H1 (cell line): ENCODE measurements around the gene MITF. TPM values are rescaled to one million over a fixed set of nuclear protein-coding genes. Genes with fewer than 3 reads are reported as not detected.

Experiments
- CTCF ChIA-PET: fragments of 300-600 bp; sonication (Branson Sonifier 250); formaldehyde crosslinking; loops from one replicate; lab custom pipeline; 2021; ENCODE audit not compliant: partially characterized antibody; lab: Charles Lee
- POLR2A ChIA-PET: fragments of 300-600 bp; sonication (Branson Sonifier 250); formaldehyde crosslinking; loops from one replicate; lab custom pipeline; 2021; ENCODE audit warnings: inconsistent platforms; ENCODE audit not compliant: partially characterized antibody; lab: Charles Lee
- DNase-seq, 2 experiments: peaks; one replicate each; pipeline versions ENCODE4 v3.0.0 to v3.0.0-alpha.2; 2010 to 2022; ENCODE audit warnings: low spot score in 2 of 2, low read depth in 1 of 2, mixed read lengths in 1 of 2
- FAIRE-seq: peaks from 2 replicates; lab custom pipeline; 2011; peaks lifted over from hg19 to GRCh38; lab: Jason Lieb, UNC
- H2AFZ ChIP-seq: 2 replicates; pipeline ENCODE4 v1.8.1; 2012; ENCODE audit warnings: low read length, inconsistent platforms
- H2AK5ac ChIP-seq: 2 replicates; pipeline ENCODE4 v1.6.1; 2013; ENCODE audit warnings: low read depth, low read length
- H2BK120ac ChIP-seq: replicated peaks from 2 replicates; pipeline ENCODE3; 2013; ENCODE audit warnings: low read depth, low read length, inconsistent platforms
- H2BK12ac ChIP-seq: 2 replicates; pipeline ENCODE4 v1.6.1; 2013; ENCODE audit warnings: low read depth, low read length
- H2BK15ac ChIP-seq: 2 replicates; pipeline ENCODE4 v1.6.1; 2013; ENCODE audit warnings: low read length
- H2BK20ac ChIP-seq: 2 replicates; pipeline ENCODE4 v1.6.1; 2013; ENCODE audit warnings: low read length
- H2BK5ac ChIP-seq: 2 replicates; pipeline ENCODE4 v1.6.1; 2013; ENCODE audit warnings: low read depth, low read length
- H3K14ac ChIP-seq: 2 replicates; pipeline ENCODE4 v1.6.1; 2013; ENCODE audit warnings: inconsistent platforms; ENCODE audit not compliant: insufficient read length
- H3K18ac ChIP-seq: 2 replicates; pipeline ENCODE4 v1.6.1; 2013; ENCODE audit warnings: low read length; ENCODE audit errors: extremely low read depth
- H3K23ac ChIP-seq: 2 replicates; pipeline ENCODE4 v1.6.1; 2013; ENCODE audit warnings: inconsistent platforms; ENCODE audit not compliant: insufficient read length
- H3K23me2 ChIP-seq: 2 replicates; pipeline ENCODE4 v1.6.1; 2013; ENCODE audit warnings: low read depth, low read length
- H3K27ac ChIP-seq: 2 replicates; pipeline ENCODE4 v1.6.1; 2011; ENCODE audit warnings: low read depth, low read length, inconsistent platforms
- H3K27me3 ChIP-seq, 4 experiments: replicated peaks in 1 of 4; 1 replicate in 1 of 4; 2 replicates in 3 of 4; pipeline versions ENCODE4 v1.6.1 to v1.8.1; 2011 to 2013; ENCODE audit warnings: low read length in 3 of 4, mild to moderate bottlenecking in 3 of 4, inconsistent platforms in 2 of 4, mixed read lengths in 2 of 4, moderate library complexity in 1 of 4; ENCODE audit not compliant: control insufficient read depth in 3 of 4, insufficient read depth in 3 of 4; ENCODE audit errors: extremely low read depth in 1 of 4
- H3K36me3 ChIP-seq, 4 experiments: 2 replicates each; pipeline versions ENCODE4 v1.6.1 to v1.8.1; 2011 to 2013; ENCODE audit warnings: mild to moderate bottlenecking in 4 of 4, low read length in 3 of 4, moderate library complexity in 2 of 4, control low read depth in 1 of 4, inconsistent platforms in 1 of 4; ENCODE audit not compliant: insufficient read depth in 4 of 4, control insufficient read depth in 2 of 4
- H3K4ac ChIP-seq: replicated peaks from 2 replicates; pipeline ENCODE3; 2013; ENCODE audit warnings: low read length, low read depth, mixed read lengths, inconsistent platforms; ENCODE audit not compliant: insufficient read length
- H3K4me1 ChIP-seq, 4 experiments: replicated peaks in 1 of 4; 1 replicate in 1 of 4; 2 replicates in 3 of 4; pipeline versions ENCODE4 v1.6.1 to v1.8.1; 2011 to 2013; ENCODE audit warnings: low read length in 3 of 4, inconsistent platforms in 2 of 4, mixed read lengths in 1 of 4; ENCODE audit not compliant: insufficient read depth in 4 of 4, control insufficient read depth in 3 of 4
- H3K4me2 ChIP-seq, 2 experiments: 2 replicates each; pipeline versions ENCODE4 v1.6.1 to v1.8.1; 2011 to 2013; ENCODE audit warnings: low read depth in 2 of 2, low read length in 2 of 2, control low read depth in 1 of 2, inconsistent platforms in 1 of 2, mild to moderate bottlenecking in 1 of 2; ENCODE audit not compliant: insufficient read depth in 1 of 2
- H3K4me3 ChIP-seq, 4 experiments: fragments of 200-600, 300-600 bp in 1 of 4; sonication (generic), shearing (Covaris generic), sonication (Bioruptor Twin) in 1 of 4; 2 replicates each; pipeline versions ENCODE4 v1.5.1 to v1.8.1; 2011 to 2016; ENCODE audit warnings: low read length in 4 of 4, low read depth in 3 of 4, control low read depth in 2 of 4, inconsistent platforms in 2 of 4, mild to moderate bottlenecking in 2 of 4, mixed read lengths in 1 of 4, moderate library complexity in 1 of 4; ENCODE audit not compliant: insufficient read depth in 2 of 4; ENCODE audit errors: extremely low read depth in 1 of 4
- H3K56ac ChIP-seq: replicated peaks from 2 replicates; pipeline ENCODE3; 2013; ENCODE audit warnings: low read depth, mild to moderate bottlenecking, mixed read lengths, low read length, inconsistent platforms; ENCODE audit not compliant: insufficient read length
- H3K79me1 ChIP-seq: 2 replicates; pipeline ENCODE4 v1.6.1; 2013; ENCODE audit warnings: low read depth, low read length, control low read depth
- H3K79me2 ChIP-seq, 2 experiments: 2 replicates each; pipeline versions ENCODE4 v1.6.1 to v1.8.1; 2012 to 2013; ENCODE audit warnings: low read length in 2 of 2, mild to moderate bottlenecking in 2 of 2, inconsistent platforms in 1 of 2; ENCODE audit not compliant: insufficient read depth in 2 of 2, control insufficient read depth in 1 of 2
- H3K9ac ChIP-seq, 4 experiments: replicated peaks in 1 of 4; 1 replicate in 1 of 4; 2 replicates in 3 of 4; pipeline versions ENCODE4 v1.6.1 to v1.8.1; 2011 to 2013; ENCODE audit warnings: low read depth in 3 of 4, low read length in 3 of 4, control low read depth in 2 of 4, mild to moderate bottlenecking in 2 of 4, moderate library complexity in 2 of 4, inconsistent platforms in 1 of 4; ENCODE audit errors: extremely low read depth in 1 of 4
- H3K9me3 ChIP-seq, 2 experiments: 2 replicates each; pipeline versions ENCODE4 v1.6.1 to v1.8.1; 2012 to 2013; ENCODE audit warnings: mild to moderate bottlenecking in 2 of 2, moderate library complexity in 2 of 2, control low read depth in 1 of 2, inconsistent platforms in 1 of 2, low read depth in 1 of 2, low read length in 1 of 2, mixed read lengths in 1 of 2; ENCODE audit not compliant: insufficient read depth in 2 of 2
- H4K20me1 ChIP-seq, 2 experiments: replicated peaks in 1 of 2; 2 replicates each; pipeline versions ENCODE3 to v1.8.1; 2011 to 2013; ENCODE audit warnings: inconsistent platforms in 2 of 2, low read length in 2 of 2, mild to moderate bottlenecking in 1 of 2; ENCODE audit not compliant: insufficient read depth in 2 of 2, control insufficient read depth in 1 of 2
- H4K5ac ChIP-seq: 2 replicates; pipeline ENCODE4 v1.6.1; 2013; ENCODE audit warnings: low read length, low read depth, mixed read lengths, inconsistent platforms; ENCODE audit not compliant: insufficient read length
- H4K8ac ChIP-seq: 2 replicates; pipeline ENCODE4 v1.8.0; 2013; ENCODE audit warnings: mild to moderate bottlenecking, moderate library complexity, low read length, inconsistent platforms; ENCODE audit not compliant: insufficient read depth; ENCODE audit errors: extremely low read depth
- H4K91ac ChIP-seq: replicated peaks from 2 replicates; pipeline ENCODE3; 2013; ENCODE audit warnings: low read length, mixed read lengths, inconsistent platforms; ENCODE audit not compliant: insufficient read length
- BCL11A ChIP-seq, 2 experiments: IDR thresholded peaks; one replicate each; pipeline ENCODE4 v1.6.1; 2011; ENCODE audit warnings: low read depth in 2 of 2, low read length in 2 of 2, mild to moderate bottlenecking in 2 of 2
- CBX8 ChIP-seq: fragments of 300-800, 300-1000 bp; sonication (generic); IDR thresholded peaks from 2 replicates; pipeline ENCODE4 v1.7.1; 2016; ENCODE audit warnings: low read depth, low read length, borderline replicate concordance
- CHD2 ChIP-seq: IDR thresholded peaks from 2 replicates; pipeline ENCODE4 v1.6.1; 2012; ENCODE audit warnings: low read length, improper control_type of control experiment
- EP300 ChIP-seq, 2 experiments: IDR thresholded peaks; 1 replicate in 1 of 2; 2 replicates in 1 of 2; pipeline ENCODE4 v1.6.1; 2011 to 2012; ENCODE audit warnings: low read depth in 2 of 2, low read length in 2 of 2, mild to moderate bottlenecking in 2 of 2, borderline replicate concordance in 1 of 2, inconsistent platforms in 1 of 2, moderate library complexity in 1 of 2
- EZH2 ChIP-seq: fragments of 200-600 bp; sonication (generic); IDR thresholded peaks from 2 replicates; pipeline ENCODE4 v1.7.1; 2012; ENCODE audit warnings: low read depth, mild to moderate bottlenecking, moderate library complexity, low read length, inconsistent platforms; ENCODE audit not compliant: severe bottlenecking
- HDAC6 ChIP-seq: IDR thresholded peaks from one replicate; pipeline ENCODE4 v1.7.1; 2012; ENCODE audit warnings: low read depth, mild to moderate bottlenecking, inconsistent platforms, low read length, moderate library complexity
- JUND ChIP-seq: IDR thresholded peaks from 2 replicates; pipeline ENCODE4 v1.6.1; 2011; ENCODE audit warnings: mild to moderate bottlenecking, improper control_type of control experiment, low read length
- KDM5A ChIP-seq: fragments of 200-600 bp; IDR thresholded peaks from 2 replicates; pipeline ENCODE4 v1.7.1; 2012; ENCODE audit warnings: mild to moderate bottlenecking, low read length, inconsistent platforms, mixed read lengths
- POLR2A ChIP-seq, 2 experiments: IDR thresholded peaks; 1 replicate in 1 of 2; 2 replicates in 1 of 2; pipeline ENCODE4 v1.6.1; 2011; ENCODE audit warnings: low read depth in 2 of 2, low read length in 2 of 2, mild to moderate bottlenecking in 2 of 2; ENCODE audit errors: control extremely low read depth in 1 of 2
- RAD21 ChIP-seq, 2 experiments: IDR thresholded peaks in 1 of 2; conservative IDR thresholded peaks in 1 of 2; 2 replicates each; pipeline ENCODE4 v1.6.1; 2011; ENCODE audit warnings: low read depth in 2 of 2, low read length in 2 of 2, improper control_type of control experiment in 1 of 2, inconsistent platforms in 1 of 2, mild to moderate bottlenecking in 1 of 2, moderate library complexity in 1 of 2
- RBBP5 ChIP-seq: IDR thresholded peaks from 2 replicates; pipeline ENCODE4 v1.7.1; 2012; ENCODE audit warnings: low read depth, mild to moderate bottlenecking, inconsistent platforms, low read length, moderate library complexity, borderline replicate concordance
- RNF2 ChIP-seq: fragments of 200-900, 300-1000 bp; sonication (generic); IDR thresholded peaks from 2 replicates; pipeline ENCODE4 v1.7.1; 2016; ENCODE audit warnings: borderline replicate concordance, low read depth, mild to moderate bottlenecking, antibody characterized with exemption, low read length; ENCODE audit not compliant: poor library complexity, severe bottlenecking; ENCODE audit errors: missing control alignments
- SIN3A ChIP-seq, 2 experiments: IDR thresholded peaks in 1 of 2; conservative IDR thresholded peaks in 1 of 2; 2 replicates each; pipeline ENCODE4 v1.6.1; 2011 to 2012; ENCODE audit warnings: low read length in 2 of 2, improper control_type of control experiment in 1 of 2, low read depth in 1 of 2, mild to moderate bottlenecking in 1 of 2
- SP2 ChIP-seq: IDR thresholded peaks from 2 replicates; pipeline ENCODE4 v1.6.1; 2012; ENCODE audit warnings: mild to moderate bottlenecking, low read length, inconsistent platforms
- WGBS, 2 experiments: shearing (Covaris generic) in 1 of 2; methylation state at CpG; one replicate each; pipeline versions ENCODE4 v1.1.6 to v1.1.7; 2013 to 2015; ENCODE audit warnings: low lambda C conversion rate in 2 of 2, mixed read lengths in 2 of 2, inconsistent platforms in 1 of 2, low coverage in 1 of 2, missing lambda C conversion rate in 1 of 2; ENCODE audit not compliant: insufficient replicate concordance in 2 of 2, insufficient coverage in 1 of 2, insufficient read length in 1 of 2; ENCODE audit errors: extremely low coverage in 1 of 2, missing lambda C conversion rate in 1 of 2; 5-methylcytosine and 5-hydroxymethylcytosine counted together
- polyA plus RNA-seq, 7 experiments: library from polyadenylated mRNA; depleted of rRNA in 3 of 7; stranded (reverse) in 5 of 7; unstranded in 2 of 7; fragments of >200 nt in 5 of 7; fragments of 200-250 nt in 2 of 7; gene quantifications; 1 replicate in 5 of 7; 2 replicates in 1 of 7; 4 replicates in 1 of 7; pipeline versions ENCODE4 v1.2.1 to v1.2.3, GENCODE V29; 2011 to 2013; ENCODE audit warnings: missing spikeins in 2 of 7, mixed read lengths in 2 of 7
- total RNA-seq: library from RNA; stranded (reverse); fragmentation: NEBNext Ultra II Directional; extraction: Animal tissue kit (Norgen Biotek cat#: 25700); gene quantifications from 2 replicates; pipeline ENCODE4 v1.2.1, GENCODE V29; 2021

The MITF gene
- total and polyA plus RNA-seq, 2 of the 8 experiments (the other 6 are each of a cell fraction or from before 2014, with no cell fraction given), result 0.53 to 1.4 TPM

GRCh38 chr3:69752241-69752640 lies 13.0 kb downstream of the MITF start:
- Histone ChIP-seq H3K36me3 (no peaks in the 10 kb centered on the region), H3K23ac (no peak overlapping the region), H3K79me1 (no peaks in the 10 kb centered on the region), H3K79me2 (no peaks in the 10 kb centered on the region), H2AK5ac (no peak overlapping the region), H4K5ac (no peak overlapping the region), H3K4me1 (no peaks in the 10 kb centered on the region), H4K8ac (no peak overlapping the region), H2AFZ (no peak overlapping the region), H2BK15ac (no peak overlapping the region), H2BK12ac (no peak overlapping the region), H2BK120ac (no peak overlapping the region), H3K18ac (no peak overlapping the region), H3K9me3 (peaks cover 4 to 7% of the 10 kb centered on the region in 2 experiments; a peak in 1 of 4 replicates), H3K56ac (no peak overlapping the region), H2BK5ac (no peak overlapping the region), H3K4me2 (no peak overlapping the region), H3K23me2 (no peaks in the 10 kb centered on the region), H3K4me3 (no peak overlapping the region), H3K27ac (no peak overlapping the region), H3K4ac (no peak overlapping the region), H2BK20ac (no peak overlapping the region), H4K20me1 (no peaks in the 10 kb centered on the region), H3K14ac (no peak overlapping the region), H3K27me3 (no peaks in the 10 kb centered on the region), H4K91ac (no peak overlapping the region), H3K9ac (no peak overlapping the region)
- DNase-seq (no peak), FAIRE-seq (no peak)
- 91% methylated on average over 1 of the region's 1 CpG; no CpG with 5 or more reads in 1 of the 2 experiments for WGBS, 2 experiments
- ChIA-PET POLR2A (no interaction called here), CTCF (no interaction called here)
- TF ChIP-seq HDAC6, result no peak
- no peak for TF ChIP-seq RBBP5
- no peak for TF ChIP-seq KDM5A
- TF ChIP-seq SIN3A (conservative IDR thresholded peaks at IDR 0.05 in 1 of 2, IDR thresholded peaks at IDR 0.05 in 1 of 2; ENCODE audit: low read depth in 1 of 2, low read length in 2 of 2), result no peak
- no peak for TF ChIP-seq POLR2A (IDR thresholded peaks at IDR 0.05; ENCODE audit: control extremely low read depth in 1 of 2, low read depth in 2 of 2, low read length in 2 of 2)
- TF ChIP-seq JUND, result no peak
- no peak for TF ChIP-seq BCL11A (IDR thresholded peaks at IDR 0.05; ENCODE audit: low read depth in 2 of 2, low read length in 2 of 2)
- TF ChIP-seq CBX8, result no peak
- TF ChIP-seq EZH2, result no peak
- TF ChIP-seq CHD2, result no peak
- TF ChIP-seq RNF2, result no peak
- TF ChIP-seq RAD21 (IDR thresholded peaks at IDR 0.05 in 1 of 2, conservative IDR thresholded peaks at IDR 0.05 in 1 of 2; ENCODE audit: low read depth in 2 of 2, low read length in 2 of 2), result no peak
- no peak for TF ChIP-seq SP2
- TF ChIP-seq EP300 (IDR thresholded peaks at IDR 0.05; ENCODE audit: borderline replicate concordance in 1 of 2, low read depth in 2 of 2, low read length in 2 of 2), result no peak
